HAP-1 (cell line): ENCODE measurements around the gene YPEL1.
A peak's percentile ranks its signal among the peaks of the same experiment; 100 is the strongest.

Source experiments
- DNase-seq, 2 experiments: peaks; one replicate each; pipeline ENCODE4 v3.0.0-alpha.2; 2016 to 2020; ENCODE audit warnings: low spot score in 2 of 2
- H3K27me3 ChIP-seq: fragments of 250-450 bp; sonication (Bioruptor Pico); 2 replicates; pipeline ENCODE4 v1.5.1; 2020; ENCODE audit warnings: low read depth, mild to moderate bottlenecking, moderate library complexity
- H3K36me3 ChIP-seq: fragments of 250-450 bp; sonication (Bioruptor Pico); replicated peaks from 2 replicates; pipeline ENCODE4 v1.5.1; 2020; ENCODE audit warnings: mild to moderate bottlenecking
- H3K4me1 ChIP-seq: fragments of 250-450 bp; sonication (Bioruptor Pico); 2 replicates; pipeline ENCODE4 v1.5.1; 2020; ENCODE audit warnings: mild to moderate bottlenecking
- H3K4me3 ChIP-seq: fragments of 250-450 bp; sonication (Bioruptor Pico); 2 replicates; pipeline ENCODE4 v1.5.1; 2020; ENCODE audit warnings: mild to moderate bottlenecking, moderate library complexity
- H3K9me3 ChIP-seq: fragments of 250-450 bp; sonication (Bioruptor Pico); 2 replicates; pipeline ENCODE4 v1.5.1; 2020; ENCODE audit warnings: mild to moderate bottlenecking, moderate library complexity
- in situ Hi-C: fragments of 300-500 bp; cut with MboI; formaldehyde crosslinking; loops from 3 replicates; pipeline ENCODE4 v1.14.3; 2020; ENCODE audit warnings: low sequenced_read_pairs, inconsistent platforms, mixed read lengths

YPEL1 gene

GRCh38 chr22:21652547-21653545, 82.7 kb downstream of the YPEL1 start:
- H3K27me3 ChIP-seq, result no peaks in the 10 kb centered on the region
- H3K36me3 ChIP-seq, result peaks cover 40% of the 10 kb centered on the region
- H3K4me3 ChIP-seq, result peak overlapping the region; percentile 85
- in situ Hi-C loops, result no loop called here
- H3K9me3 ChIP-seq, result no peaks in the 10 kb centered on the region
- peak in 1 of 2 experiments; percentile 51 for DNase-seq
- peaks cover 17% of the 10 kb centered on the region for H3K4me1 ChIP-seq

GRCh38 chr22:21652010-21652546, 83.5 kb downstream of the YPEL1 start:
- in situ Hi-C loops, result no loop called here
- Histone ChIP-seq H3K27me3 (no peaks in the 10 kb centered on the region), H3K36me3 (peaks cover 42% of the 10 kb centered on the region), H3K9me3 (no peaks in the 10 kb centered on the region), H3K4me1 (peaks cover 16% of the 10 kb centered on the region), H3K4me3 (peak overlapping the region; percentile 85)
- peak; percentile 96 to 98 for DNase-seq

GRCh38 chr22:21651521-21652009, 84.0 kb downstream of the YPEL1 start:
- H3K4me3 ChIP-seq, result peak overlapping the region; percentile 85
- no peak for DNase-seq
- in situ Hi-C loops, result no loop called here
- H3K4me1 ChIP-seq, result peaks cover 12% of the 10 kb centered on the region
- H3K27me3 ChIP-seq, result no peaks in the 10 kb centered on the region
- peaks cover 45% of the 10 kb centered on the region for H3K36me3 ChIP-seq
- H3K9me3 ChIP-seq, result no peaks in the 10 kb centered on the region

DNA sequence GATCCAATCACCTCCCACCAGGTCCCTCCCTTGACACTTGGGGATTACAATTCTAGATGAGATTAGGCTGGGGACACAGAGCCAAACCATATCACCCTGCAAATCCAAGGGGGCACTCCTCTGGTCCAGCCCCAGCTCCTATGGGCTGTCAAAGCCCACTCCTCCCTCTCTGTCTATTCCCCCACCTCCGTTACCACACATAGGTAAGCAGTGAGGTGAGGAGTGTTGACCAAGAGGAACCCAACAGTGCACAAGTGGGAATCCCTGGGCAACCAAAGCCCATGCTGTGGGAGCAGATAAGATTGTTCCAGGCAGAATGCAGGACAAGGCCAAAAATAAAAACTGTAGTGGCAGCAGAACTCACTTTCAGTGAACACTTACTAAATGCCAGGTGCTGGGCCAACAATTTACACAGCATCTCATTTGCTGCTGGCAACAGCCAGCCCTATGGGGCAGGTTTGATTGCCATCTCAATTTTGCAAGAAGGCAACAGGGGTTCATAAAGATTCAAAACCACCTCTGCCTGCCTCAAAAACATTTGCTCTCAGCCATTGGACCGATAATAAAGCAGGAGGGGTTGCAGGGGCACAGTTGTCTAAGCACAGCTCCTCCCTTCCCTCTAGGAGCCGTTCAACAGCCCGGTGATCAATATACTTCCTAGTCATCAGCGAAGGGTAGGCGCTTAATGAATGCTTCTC, 84.6 kb downstream of the YPEL1 start:
- peaks cover 50% of the 10 kb centered on the region for H3K36me3 ChIP-seq
- H3K4me3 ChIP-seq, result peak overlapping the region; percentile 85
- peaks cover 14% of the 10 kb centered on the region for H3K4me1 ChIP-seq
- in situ Hi-C loops, result no loop called here
- H3K27me3 ChIP-seq, result no peaks in the 10 kb centered on the region
- DNase-seq, result no peak
- no peaks in the 10 kb centered on the region for H3K9me3 ChIP-seq

- Histone ChIP-seq H3K4me3 (no peak overlapping the region), H3K36me3 (peaks cover 52% of the 10 kb centered on the region), H3K4me1 (peaks cover 14% of the 10 kb centered on the region), H3K27me3 (no peaks in the 10 kb centered on the region), H3K9me3 (no peaks in the 10 kb centered on the region)
- in situ Hi-C loops, result no loop called here
- no peak for DNase-seq
Observed at GRCh38 chr22:21650280-21650679, 85.3 kb downstream of the YPEL1 start.
